Uterus (tissue), 2 donors: Measurements from ENCODE around the gene UNC13D.

Experiments used
- POLR2A ChIP-seq, 2 donors: fragments of 450-650 bp; IDR thresholded peaks; one replicate each; pipeline ENCODE4 v1.6.1; 2016; ENCODE audit warnings: antibody characterized with exemption in 2 of 2, mild to moderate bottlenecking in 1 of 2, moderate library complexity in 1 of 2
- TF ChIP-seq, protein P1 (sequence below), 4 experiments: fragments of 200-600 bp in 2 of 4; fragments of 450-650 bp in 2 of 4; sonication (generic) in 2 of 4; IDR thresholded peaks; one replicate each; pipeline ENCODE4 v1.5.1; 2016 to 2019; ENCODE audit warnings: antibody characterized with exemption in 4 of 4, mild to moderate bottlenecking in 2 of 4, moderate library complexity in 1 of 4

DNA sequence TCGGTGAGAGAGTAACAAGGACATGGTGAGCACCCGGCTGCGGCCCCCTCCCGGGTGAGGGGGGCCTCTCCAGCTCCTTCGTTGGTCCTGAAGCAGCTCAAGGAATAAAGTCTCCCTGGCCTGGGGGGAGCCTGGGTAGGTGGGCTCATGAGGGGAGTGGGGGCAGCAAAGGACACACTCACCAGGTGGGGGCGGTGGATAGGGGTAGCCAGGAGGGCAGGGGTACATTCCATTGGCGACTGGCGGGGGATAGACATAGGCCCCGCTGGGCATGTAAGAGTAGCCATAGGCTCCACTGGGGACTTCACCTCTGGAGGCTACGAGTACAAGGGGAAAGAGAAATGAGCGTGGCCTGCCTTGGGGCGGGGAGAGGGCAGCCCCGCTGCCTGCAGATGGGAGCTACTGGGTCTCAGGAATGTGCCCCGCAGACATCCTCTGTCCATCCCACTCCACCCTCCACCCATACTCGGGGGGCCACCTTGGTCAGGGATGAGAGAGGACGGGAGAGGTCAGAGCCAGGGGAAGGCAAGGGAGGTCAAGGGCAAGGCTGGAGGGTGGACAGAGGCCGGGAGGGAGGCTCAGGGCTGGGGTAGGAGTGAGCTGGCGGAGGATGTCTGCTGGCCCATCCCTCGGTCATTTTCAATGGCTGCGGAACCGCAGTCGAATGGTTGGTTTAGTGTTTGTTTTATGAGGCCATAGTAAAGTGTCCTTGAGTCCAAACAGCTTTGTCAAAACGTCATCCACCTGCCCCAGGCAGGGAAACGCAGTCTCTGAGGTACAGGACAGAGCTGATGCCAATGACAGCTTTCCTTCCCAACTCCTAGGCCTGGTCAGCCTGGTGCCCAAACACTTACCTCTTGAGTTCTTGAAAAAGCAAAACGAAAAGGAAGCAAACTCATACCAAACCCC is 3.7 kb upstream of the UNC13D start:
- TF ChIP-seq, protein P1, sequence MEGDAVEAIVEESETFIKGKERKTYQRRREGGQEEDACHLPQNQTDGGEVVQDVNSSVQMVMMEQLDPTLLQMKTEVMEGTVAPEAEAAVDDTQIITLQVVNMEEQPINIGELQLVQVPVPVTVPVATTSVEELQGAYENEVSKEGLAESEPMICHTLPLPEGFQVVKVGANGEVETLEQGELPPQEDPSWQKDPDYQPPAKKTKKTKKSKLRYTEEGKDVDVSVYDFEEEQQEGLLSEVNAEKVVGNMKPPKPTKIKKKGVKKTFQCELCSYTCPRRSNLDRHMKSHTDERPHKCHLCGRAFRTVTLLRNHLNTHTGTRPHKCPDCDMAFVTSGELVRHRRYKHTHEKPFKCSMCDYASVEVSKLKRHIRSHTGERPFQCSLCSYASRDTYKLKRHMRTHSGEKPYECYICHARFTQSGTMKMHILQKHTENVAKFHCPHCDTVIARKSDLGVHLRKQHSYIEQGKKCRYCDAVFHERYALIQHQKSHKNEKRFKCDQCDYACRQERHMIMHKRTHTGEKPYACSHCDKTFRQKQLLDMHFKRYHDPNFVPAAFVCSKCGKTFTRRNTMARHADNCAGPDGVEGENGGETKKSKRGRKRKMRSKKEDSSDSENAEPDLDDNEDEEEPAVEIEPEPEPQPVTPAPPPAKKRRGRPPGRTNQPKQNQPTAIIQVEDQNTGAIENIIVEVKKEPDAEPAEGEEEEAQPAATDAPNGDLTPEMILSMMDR (IDR thresholded peaks at IDR 0.05), result no peak
- TF ChIP-seq POLR2A (IDR thresholded peaks at IDR 0.05), result no peak
